Measurements from ENCODE around the gene SIGLEC1. TPM values are rescaled to one million over a fixed set of nuclear protein-coding genes. Genes with fewer than 3 reads are reported as not detected.

SIGLEC1 gene
- total RNA-seq, 1 experiment from 2014 or later, result not detected

DNA sequence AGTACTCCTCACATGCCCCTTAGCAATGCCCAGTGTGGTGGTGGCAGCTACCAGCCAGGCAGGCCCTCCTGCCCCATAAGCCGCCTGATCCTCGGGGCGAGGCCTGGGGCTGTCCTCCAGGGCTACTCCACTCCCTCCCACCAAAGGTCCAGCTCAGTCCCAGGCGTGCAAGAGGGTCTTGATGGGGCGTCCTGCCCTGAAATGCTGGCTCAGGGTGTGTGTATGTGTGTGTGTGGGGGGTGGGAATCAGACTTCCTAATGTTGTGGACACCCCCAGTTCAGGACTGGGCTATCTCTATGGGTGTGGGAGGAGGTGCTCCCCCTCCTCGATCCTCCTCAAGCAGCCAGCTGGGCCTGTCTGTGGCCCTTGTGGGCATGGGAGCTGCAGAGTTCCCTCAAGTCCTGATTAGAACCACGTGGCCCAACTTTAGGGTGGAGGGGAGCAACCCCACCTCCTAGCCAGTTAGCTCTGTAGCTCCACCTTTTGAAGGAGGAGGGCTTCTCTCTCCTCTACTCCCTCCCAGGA, 27.6 kb upstream of the SIGLEC1 start:
- H4K20me1 ChIP-seq (ENCODE audit: insufficient read depth), result no peaks in the 10 kb centered on the region
- DNase-seq, result no peak
- no peak overlapping the region for H2AFZ ChIP-seq
- H3K4me1 ChIP-seq (replicated peaks; ENCODE audit: insufficient read depth), result no peaks in the 10 kb centered on the region
- no peak for TF ChIP-seq CTCF (conservative IDR thresholded peaks at IDR 0.05)
- TF ChIP-seq EZH2 (IDR thresholded peaks at IDR 0.05; ENCODE audit: low read depth), result no peak
- H3K27me3 ChIP-seq (ENCODE audit: insufficient read depth, low read depth), result no peaks in the 10 kb centered on the region
- H3K27ac ChIP-seq, result no peak overlapping the region
- no peaks in the 10 kb centered on the region for H3K79me2 ChIP-seq (ENCODE audit: low read depth)
- POLR2A ChIA-PET (ENCODE audit: unreplicated experiment), result no interaction called here
- no peaks in the 10 kb centered on the region for H3K9me2 ChIP-seq (ENCODE audit: insufficient read depth)
- no peak overlapping the region for H3K4me2 ChIP-seq
- H3F3A ChIP-seq (ENCODE audit: insufficient read depth, low read depth), result peaks cover 10% of the 10 kb centered on the region; the same call in 1 of the 2 replicates
- no TSS peak for BruUV-seq (replicated peaks)
- intact Hi-C loops (cut with micrococcal nuclease; ENCODE audit: unreplicated experiment), result no loop called here
- no peaks in the 10 kb centered on the region for H3K36me3 ChIP-seq (ENCODE audit: low read depth)
- H3K9me3 ChIP-seq (ENCODE audit: insufficient read depth, low read depth), result no peaks in the 10 kb centered on the region
- no peak overlapping the region for H3K4me3 ChIP-seq
- CTCF ChIA-PET, result interaction anchor here (0.5 kb wide), 1 partner anchor 176 kb away, joined by 3 read pairs; no protein-coding TSS in a partner anchor

- Histone ChIP-seq H3K36me3 (ENCODE audit: low read depth) (no peaks in the 10 kb centered on the region), H3K9me3 (ENCODE audit: insufficient read depth, low read depth) (no peaks in the 10 kb centered on the region), H4K20me1 (ENCODE audit: insufficient read depth) (no peaks in the 10 kb centered on the region), H2AFZ (no peak overlapping the region), H3K4me2 (no peak overlapping the region), H3F3A (ENCODE audit: insufficient read depth, low read depth) (peaks cover 5% of the 10 kb centered on the region; the same call in 1 of the 2 replicates), H3K79me2 (ENCODE audit: low read depth) (no peaks in the 10 kb centered on the region), H3K9me2 (ENCODE audit: insufficient read depth) (no peaks in the 10 kb centered on the region), H3K27me3 (ENCODE audit: insufficient read depth, low read depth) (no peaks in the 10 kb centered on the region), H3K4me1 (replicated peaks; ENCODE audit: insufficient read depth) (no peaks in the 10 kb centered on the region), H3K4me3 (no peak overlapping the region), H3K27ac (no peak overlapping the region)
- BruUV-seq (replicated peaks), result no TSS peak
- intact Hi-C loops (cut with micrococcal nuclease; ENCODE audit: unreplicated experiment), result no loop called here
- POLR2A ChIA-PET (ENCODE audit: unreplicated experiment), result no interaction called here
- TF ChIP-seq CTCF (conservative IDR thresholded peaks at IDR 0.05) (no peak), EZH2 (IDR thresholded peaks at IDR 0.05; ENCODE audit: low read depth) (no peak)
- no peak for DNase-seq
- CTCF ChIA-PET, result interaction anchor here (0.5 kb wide), 1 partner anchor 175 kb away, joined by 3 read pairs; no protein-coding TSS in a partner anchor
These were observed 26.9 kb upstream of the SIGLEC1 start for GRCh38 chr20:3739054-3739925.

- Histone ChIP-seq H3K4me3 (no peak overlapping the region), H3K36me3 (ENCODE audit: low read depth) (no peaks in the 10 kb centered on the region), H3K4me2 (no peak overlapping the region), H3K27ac (no peak overlapping the region), H2AFZ (no peak overlapping the region), H3K4me1 (replicated peaks; ENCODE audit: insufficient read depth) (no peaks in the 10 kb centered on the region), H4K20me1 (ENCODE audit: insufficient read depth) (no peaks in the 10 kb centered on the region), H3K79me2 (ENCODE audit: low read depth) (no peaks in the 10 kb centered on the region), H3F3A (ENCODE audit: insufficient read depth, low read depth) (no peaks in the 10 kb centered on the region), H3K9me3 (ENCODE audit: insufficient read depth, low read depth) (no peaks in the 10 kb centered on the region), H3K9me2 (ENCODE audit: insufficient read depth) (no peaks in the 10 kb centered on the region), H3K27me3 (ENCODE audit: insufficient read depth, low read depth) (no peaks in the 10 kb centered on the region)
- intact Hi-C loops (cut with micrococcal nuclease; ENCODE audit: unreplicated experiment), result no loop called here
- CTCF ChIA-PET, result no interaction called here
- no TSS peak for BruUV-seq (replicated peaks)
- DNase-seq, result no peak
- POLR2A ChIA-PET (ENCODE audit: unreplicated experiment), result no interaction called here
- TF ChIP-seq CTCF (conservative IDR thresholded peaks at IDR 0.05), result no peak
- no peak for TF ChIP-seq EZH2 (IDR thresholded peaks at IDR 0.05; ENCODE audit: low read depth)
These were observed 26.0 kb upstream of the SIGLEC1 start for GRCh38 chr20:3738111-3739053.

Data from PC-9 (cell line).